ENCODE results near the gene DCTN2.
"Not testable (repeated sequence)": the region's sequence is repeated elsewhere in the genome, so short reads cannot be mapped to it uniquely, and the experiment has no call there.

The DCTN2 gene

GRCh38 chr12:57546438-57547287 lies at the start of gene DCTN2:
TSS of gene DCTN2 (minus strand) at chr12:57547192. CDS start at chr12:57547063, 129 bp downstream.
- DNase-seq (ENCODE audit: low read depth): peak; percentile 98
- H3K4me3 ChIP-seq (ENCODE audit: low read depth, low read length): peak within 1 kb of the TSS; percentile 91
- TF ChIP-seq CTCF (conservative IDR thresholded peaks at IDR 0.05; ENCODE audit: low read depth, low read length): peak; percentile 28

- no peak overlapping the region for H3K4me3 ChIP-seq (ENCODE audit: low read depth, low read length)
- no peak for DNase-seq (ENCODE audit: low read depth)
- no peak for TF ChIP-seq CTCF (conservative IDR thresholded peaks at IDR 0.05; ENCODE audit: low read depth, low read length)
Measured at GRCh38 chr12:57593187-57593586, 46.2 kb upstream of the DCTN2 start.

GRCh38 chr12:57592551-57593165 lies 45.7 kb upstream of the DCTN2 start:
- H3K4me3 ChIP-seq (ENCODE audit: low read depth, low read length): no peak overlapping the region
- no peak for DNase-seq (ENCODE audit: low read depth)
- no peak for TF ChIP-seq CTCF (conservative IDR thresholded peaks at IDR 0.05; ENCODE audit: low read depth, low read length)

- no peak for DNase-seq (ENCODE audit: low read depth)
- TF ChIP-seq CTCF (conservative IDR thresholded peaks at IDR 0.05; ENCODE audit: low read depth, low read length): no peak
- peak overlapping the region; percentile 89 for H3K4me3 ChIP-seq (ENCODE audit: low read depth, low read length)
Measured at GRCh38 chr12:57591782-57592325, 44.9 kb upstream of the DCTN2 start.

GRCh38 chr12:57590864-57591781 lies 44.1 kb upstream of the DCTN2 start, which contains the start of gene PIP4K2C:
TSS of gene PIP4K2C (plus strand) at chr12:57591192. CDS start at chr12:57591290, 98 bp downstream.
- DNase-seq (ENCODE audit: low read depth): peak; percentile 54
- TF ChIP-seq CTCF (conservative IDR thresholded peaks at IDR 0.05; ENCODE audit: low read depth, low read length): no peak
- H3K4me3 ChIP-seq (ENCODE audit: low read depth, low read length): peak within 1 kb of the TSS; percentile 89

- no peak for DNase-seq (ENCODE audit: low read depth)
- TF ChIP-seq CTCF (conservative IDR thresholded peaks at IDR 0.05; ENCODE audit: low read depth, low read length): no peak
- peak overlapping the region; percentile 89 for H3K4me3 ChIP-seq (ENCODE audit: low read depth, low read length)
Measured at GRCh38 chr12:57590479-57590863, 43.5 kb upstream of the DCTN2 start.

- not testable (repeated sequence) for H3K4me3 ChIP-seq (ENCODE audit: low read depth, low read length); DNase-seq (ENCODE audit: low read depth)
Measured at GRCh38 chr12:57588951-57589610, 42.1 kb upstream of the DCTN2 start.

Measured in choroid plexus epithelial cell (primary cell).